NCI-H446 (cell line): ENCODE results near the gene AXIN1.
"Not testable (repeated sequence)": the region's sequence is repeated elsewhere in the genome, so short reads cannot be mapped to it uniquely, and the experiment has no call there.

Source experiments
- DNase-seq, 2 experiments: peaks; one replicate each; lab custom pipeline; 2025; lab: John Stamatoyannopoulos, UW

The AXIN1 gene

GRCh38 chr16:352547-353403 lies at the start of gene AXIN1:
TSS of gene AXIN1 (minus strand) at chr16:352723. CDS start at chr16:347025, 5,698 bp downstream.
- peak; percentile 88 to 97 for DNase-seq

- DNase-seq: peak; percentile 67 to 92
Measured at GRCh38 chr16:401468-402348, 49.2 kb upstream of the AXIN1 start, which contains the start of gene DECR2. TSS of gene DECR2 (plus strand) at chr16:401885. CDS start at chr16:401964, 79 bp downstream.

GRCh38 chr16:400061-400591 lies 47.6 kb upstream of the AXIN1 start:
- no peak for DNase-seq

GRCh38 chr16:399340-400019 lies 47.0 kb upstream of the AXIN1 start:
- no peak for DNase-seq

- no peak for DNase-seq
Measured at GRCh38 chr16:398561-399339, 46.2 kb upstream of the AXIN1 start.

- peak in 1 of 2 experiments; percentile 59 for DNase-seq
Measured at GRCh38 chr16:397736-398332, 45.3 kb upstream of the AXIN1 start.

- DNase-seq: peak in 1 of 2 experiments; percentile 75
Measured at GRCh38 chr16:397135-397661, 44.7 kb upstream of the AXIN1 start, which contains the start of gene NME4. TSS of gene NME4 (plus strand) at chr16:397199. CDS start at chr16:397223, 24 bp downstream.

GRCh38 chr16:396605-397004 lies 44.1 kb upstream of the AXIN1 start:
- peak; percentile 52 to 64 for DNase-seq

GRCh38 chr16:396199-396598 lies 43.7 kb upstream of the AXIN1 start:
- DNase-seq: no peak

GRCh38 chr16:392450-393030 lies 40.0 kb upstream of the AXIN1 start:
- no peak for DNase-seq

- peak in 1 of 2 experiments; percentile 50 for DNase-seq
Measured at GRCh38 chr16:391885-392335, 39.4 kb upstream of the AXIN1 start.

- no peak for DNase-seq
Measured at GRCh38 chr16:389352-389751, 36.8 kb upstream of the AXIN1 start.

- not testable (repeated sequence) for DNase-seq
Measured at GRCh38 chr16:387761-388666, 35.5 kb upstream of the AXIN1 start.

GRCh38 chr16:386641-387156 lies 34.2 kb upstream of the AXIN1 start:
- no peak for DNase-seq

- no peak for DNase-seq
Measured at GRCh38 chr16:383326-384051, 31.0 kb upstream of the AXIN1 start.

GRCh38 chr16:381789-382717 lies 29.5 kb upstream of the AXIN1 start, which contains the start of gene PGAP6:
TSS of gene PGAP6 (minus strand) at chr16:381978. CDS start at chr16:381821, 157 bp downstream.
- DNase-seq: peak in 1 of 2 experiments; percentile 68
